Upper lobe of left lung (tissue), 4 donors: ENCODE data around the gene CHRNB1.

ENCODE experiments used
- CTCF ChIP-seq, 6 experiments: fragments of 450-650 bp in 4 of 6; fragments of 200-600 bp in 2 of 6; sonication (generic) in 2 of 6; IDR thresholded peaks; one replicate each; pipeline ENCODE4 v1.5.1; 2016 to 2019; ENCODE audit warnings: antibody characterized with exemption in 6 of 6
- EP300 ChIP-seq, 4 donors: sonication (generic); formaldehyde crosslinking; IDR thresholded peaks; one replicate each; pipeline ENCODE4 v1.5.1; 2017; ENCODE audit warnings: antibody characterized with exemption in 4 of 4, control low read depth in 2 of 4

- no peak for TF ChIP-seq CTCF (IDR thresholded peaks at IDR 0.05)
- no peak for TF ChIP-seq EP300 (IDR thresholded peaks at IDR 0.05)
Observed at GRCh38 chr17:7407082-7407481, 37.8 kb upstream of the CHRNB1 start.
